Stimulated activated CD8-positive, alpha-beta memory T cell treated with anti-CD3 and anti-CD28 coated beads, Interleukin-7, amount 100 ng/mL, for 48 hours (primary cell): ENCODE results near the gene SORCS2.

Experiments used
- DNase-seq, 2 donors: peaks; one replicate each; pipeline ENCODE4 v3.0.0-alpha.2; 2020; ENCODE audit warnings: low read depth in 1 of 2; ENCODE audit errors: extremely low read depth in 1 of 2

Gene SORCS2

GRCh38 chr4:7384929-7385890 is 192.9 kb downstream of the SORCS2 start:
- no peak for DNase-seq

- no peak for DNase-seq
These were observed 195.6 kb downstream of the SORCS2 start for GRCh38 chr4:7387925-7388324.

GRCh38 chr4:7388627-7389026 is 196.3 kb downstream of the SORCS2 start:
- no peak for DNase-seq

GRCh38 chr4:7389101-7389701 is 196.9 kb downstream of the SORCS2 start:
- no peak for DNase-seq

GRCh38 chr4:7389719-7390118 is 197.4 kb downstream of the SORCS2 start:
- DNase-seq = no peak

- no peak for DNase-seq
These were observed 198.0 kb downstream of the SORCS2 start for GRCh38 chr4:7390336-7390735.

- no peak for DNase-seq
These were observed 198.7 kb downstream of the SORCS2 start for GRCh38 chr4:7390906-7391636.

- no peak for DNase-seq
These were observed 199.5 kb downstream of the SORCS2 start for GRCh38 chr4:7391637-7392437.

GRCh38 chr4:7392438-7393421 is 200.4 kb downstream of the SORCS2 start:
- no peak for DNase-seq

GRCh38 chr4:7393601-7394575 is 201.6 kb downstream of the SORCS2 start:
- no peak for DNase-seq

GRCh38 chr4:7394681-7395451 is 202.5 kb downstream of the SORCS2 start:
- no peak for DNase-seq

- DNase-seq = no peak
These were observed 203.3 kb downstream of the SORCS2 start for GRCh38 chr4:7395645-7396044.

- DNase-seq = no peak
These were observed 204.0 kb downstream of the SORCS2 start for GRCh38 chr4:7396186-7396910.

- no peak for DNase-seq
These were observed 205.1 kb downstream of the SORCS2 start for GRCh38 chr4:7397206-7398103.

- no peak for DNase-seq
These were observed 205.7 kb downstream of the SORCS2 start for GRCh38 chr4:7398104-7398423.

- DNase-seq = no peak
These were observed 206.6 kb downstream of the SORCS2 start for GRCh38 chr4:7398788-7399439.
